H9 (cell line): ENCODE results near the gene TRERF1. TPM values are rescaled to one million over a fixed set of nuclear protein-coding genes. Genes with fewer than 3 reads are reported as not detected.

Experiments used
- DNase-seq: peaks from one replicate; pipeline ENCODE4 v3.0.0-alpha.2; 2017
- H2AFZ ChIP-seq: one replicate; pipeline ENCODE4 v1.6.1; 2013; ENCODE audit warnings: mild to moderate bottlenecking, low read length, control low read depth, moderate library complexity
- H2AK5ac ChIP-seq: 2 replicates; pipeline ENCODE4 v1.6.1; 2013; ENCODE audit warnings: low read length, control low read depth, mixed read lengths; ENCODE audit not compliant: insufficient read length
- H2BK120ac ChIP-seq: one replicate; pipeline ENCODE4 v1.6.1; 2013; ENCODE audit warnings: low read depth, mild to moderate bottlenecking, low read length, control low read depth, inconsistent platforms; ENCODE audit not compliant: poor library complexity, severe bottlenecking
- H2BK12ac ChIP-seq: 2 replicates; pipeline ENCODE4 v1.6.1; 2013; ENCODE audit warnings: low read length, control low read depth, mixed read lengths, low read depth; ENCODE audit not compliant: insufficient read length
- H2BK15ac ChIP-seq: 2 replicates; pipeline ENCODE4 v1.6.1; 2013; ENCODE audit warnings: low read depth, low read length, control low read depth
- H2BK20ac ChIP-seq: one replicate; pipeline ENCODE4 v1.6.1; 2013; ENCODE audit warnings: low read depth, mild to moderate bottlenecking, low read length, control low read depth, inconsistent platforms; ENCODE audit not compliant: poor library complexity, severe bottlenecking
- H2BK5ac ChIP-seq: 2 replicates; pipeline ENCODE4 v1.6.1; 2013; ENCODE audit warnings: low read length, control low read depth, mixed read lengths; ENCODE audit not compliant: insufficient read length
- H3K14ac ChIP-seq: 2 replicates; pipeline ENCODE4 v1.6.1; 2013; ENCODE audit warnings: low read length, control low read depth; ENCODE audit not compliant: insufficient read depth
- H3K18ac ChIP-seq: 2 replicates; pipeline ENCODE4 v1.6.1; 2013; ENCODE audit warnings: low read depth, mild to moderate bottlenecking, mixed read lengths, low read length, control low read depth; ENCODE audit not compliant: insufficient read length
- H3K23ac ChIP-seq: 2 replicates; pipeline ENCODE4 v1.6.1; 2013; ENCODE audit warnings: low read length, control low read depth, mixed read lengths, low read depth; ENCODE audit not compliant: insufficient read length
- H3K23me2 ChIP-seq: 2 replicates; pipeline ENCODE4 v1.6.1; 2013; ENCODE audit warnings: low read depth, mild to moderate bottlenecking, mixed read lengths, low read length, control low read depth; ENCODE audit not compliant: insufficient read length, poor library complexity, severe bottlenecking
- H3K27ac ChIP-seq: 2 replicates; pipeline ENCODE4 v1.5.1; 2013; ENCODE audit warnings: low read length, control low read depth, mixed read lengths, low read depth; ENCODE audit not compliant: insufficient read length
- H3K27me3 ChIP-seq: 2 replicates; pipeline ENCODE4 v1.6.1; 2013; ENCODE audit warnings: low read length, control low read depth, inconsistent platforms; ENCODE audit not compliant: insufficient read depth
- H3K4ac ChIP-seq: 2 replicates; pipeline ENCODE4 v1.6.1; 2013; ENCODE audit warnings: low read depth, mild to moderate bottlenecking, control low read depth, inconsistent platforms, low read length, moderate library complexity
- H3K4me1 ChIP-seq: 2 replicates; pipeline ENCODE4 v1.6.1; 2013; ENCODE audit warnings: low read length, control low read depth, inconsistent platforms; ENCODE audit not compliant: insufficient read depth
- H3K4me2 ChIP-seq: 2 replicates; pipeline ENCODE4 v1.6.1; 2013; ENCODE audit warnings: low read length, control low read depth, mixed read lengths; ENCODE audit not compliant: insufficient read length, insufficient read depth
- H3K56ac ChIP-seq: 2 replicates; pipeline ENCODE4 v1.6.1; 2013; ENCODE audit warnings: low read depth, mild to moderate bottlenecking, mixed read lengths, low read length, control low read depth; ENCODE audit not compliant: insufficient read length
- H3K79me1 ChIP-seq: 2 replicates; pipeline ENCODE4 v1.6.1; 2013; ENCODE audit warnings: low read depth, mild to moderate bottlenecking, moderate library complexity, low read length, control low read depth, inconsistent platforms; ENCODE audit not compliant: insufficient read depth, poor library complexity, severe bottlenecking
- H3K79me2 ChIP-seq: 2 replicates; pipeline ENCODE4 v1.6.1; 2013; ENCODE audit warnings: low read length, control low read depth, inconsistent platforms; ENCODE audit not compliant: insufficient read depth
- H3K9ac ChIP-seq: 2 replicates; pipeline ENCODE4 v1.6.1; 2013; ENCODE audit warnings: low read length, control low read depth, mixed read lengths; ENCODE audit not compliant: insufficient read length; ENCODE audit errors: extremely low read depth
- H3K9me3 ChIP-seq: one replicate; pipeline ENCODE4 v1.6.1; 2013; ENCODE audit warnings: low read depth, low read length, inconsistent platforms; ENCODE audit not compliant: control insufficient read depth
- H3T11ph ChIP-seq: one replicate; pipeline ENCODE4 v1.6.1; 2013; ENCODE audit warnings: mild to moderate bottlenecking, low read length, control low read depth, inconsistent platforms
- H4K20me1 ChIP-seq: one replicate; pipeline ENCODE4 v1.6.1; 2013; ENCODE audit not compliant: control insufficient read depth, insufficient read length, insufficient read depth
- H4K5ac ChIP-seq: 2 replicates; pipeline ENCODE4 v1.6.1; 2013; ENCODE audit warnings: low read depth, mild to moderate bottlenecking, mixed read lengths, low read length, control low read depth; ENCODE audit not compliant: insufficient read length
- H4K8ac ChIP-seq: replicated peaks from 2 replicates; pipeline ENCODE4 v1.6.1; 2013; ENCODE audit warnings: low read length, control low read depth, mixed read lengths, low read depth; ENCODE audit not compliant: insufficient read length
- H4K91ac ChIP-seq: 2 replicates; pipeline ENCODE4 v1.6.1; 2013; ENCODE audit warnings: low read depth, mild to moderate bottlenecking, moderate library complexity, mixed read lengths, low read length, control low read depth; ENCODE audit not compliant: insufficient read length
- H3K27ac Mint-ChIP-seq, 3 experiments: 2 replicates in 2 of 3; 3 replicates in 1 of 3; pipeline ENCODE4 v1.8.0; 2020 to 2021; ENCODE audit warnings: mixed read lengths in 3 of 3, mild to moderate bottlenecking in 1 of 3, moderate library complexity in 1 of 3
- H3K27me3 Mint-ChIP-seq: 2 replicates; pipeline ENCODE4 v1.8.0; 2021; ENCODE audit warnings: low read depth, mild to moderate bottlenecking, moderate library complexity, mixed read lengths
- H3K36me3 Mint-ChIP-seq, 3 experiments: 2 replicates in 2 of 3; 3 replicates in 1 of 3; pipeline ENCODE4 v1.8.0; 2020 to 2021; ENCODE audit warnings: low read depth in 3 of 3, mixed read lengths in 3 of 3; ENCODE audit not compliant: insufficient read depth in 1 of 3
- H3K4me1 Mint-ChIP-seq, 2 experiments: 2 replicates each; pipeline ENCODE4 v1.8.0; 2020; ENCODE audit warnings: mixed read lengths in 2 of 2
- H3K4me3 Mint-ChIP-seq, 2 experiments: 2 replicates in 1 of 2; 3 replicates in 1 of 2; pipeline ENCODE4 v1.8.0; 2020 to 2021; ENCODE audit warnings: mild to moderate bottlenecking in 2 of 2, mixed read lengths in 2 of 2, moderate library complexity in 1 of 2
- H3K9me3 Mint-ChIP-seq, 2 experiments: 2 replicates in 1 of 2; 3 replicates in 1 of 2; pipeline ENCODE4 v1.8.0; 2020; ENCODE audit warnings: mild to moderate bottlenecking in 2 of 2, mixed read lengths in 2 of 2, moderate library complexity in 1 of 2
- WGBS: extraction: QIAGEN DNeasy Blood & Tissue Kit; methylation state at CpG from one replicate; pipeline ENCODE4 v1.1.7; 2013; ENCODE audit warnings: missing lambda C conversion rate, low lambda C conversion rate, mixed read lengths; ENCODE audit not compliant: insufficient read length; ENCODE audit errors: extremely low coverage; 5-methylcytosine and 5-hydroxymethylcytosine counted together
- total RNA-seq: library from RNA; stranded (reverse); gene quantifications from 2 replicates; pipeline ENCODE4 v1.2.1, GENCODE V29; 2021
- TF ChIP-seq, protein P1 (sequence below): fragments of 200-600 bp; sonication (generic); conservative IDR thresholded peaks from 3 replicates; pipeline ENCODE4 v1.8.0; 2021; ENCODE audit warnings: antibody characterized with exemption, mild to moderate bottlenecking

TRERF1 gene
- total RNA-seq, 1 experiment from 2014 or later = 19.7 TPM

DNA sequence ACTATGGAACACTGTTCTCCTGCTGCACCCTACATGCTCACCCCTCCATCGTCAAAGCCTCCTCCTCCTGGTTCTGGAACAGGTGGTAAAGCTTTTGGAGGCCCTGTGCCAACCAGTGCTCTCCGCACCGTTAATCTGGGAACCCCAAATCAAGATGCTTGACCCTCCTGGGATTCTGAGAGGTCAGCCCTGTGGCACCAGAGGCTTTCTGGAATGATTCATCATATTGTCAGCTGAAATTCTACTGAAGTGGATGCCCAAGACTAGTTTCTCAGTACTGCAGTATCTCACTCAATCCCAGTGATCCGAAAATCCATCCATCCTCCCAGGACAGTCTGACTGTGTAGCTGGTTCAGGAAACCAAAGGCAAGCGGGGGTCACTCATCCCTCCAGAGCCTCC is 92.7 kb downstream of the TRERF1 start:
- peaks cover 4% of the 10 kb centered on the region for H3K79me1 ChIP-seq
- no peak overlapping the region for H2BK15ac ChIP-seq
- no peaks in the 10 kb centered on the region for H3K9me3 ChIP-seq
- H3K79me2 ChIP-seq = no peaks in the 10 kb centered on the region
- no peak overlapping the region for H3T11ph ChIP-seq
- no peak overlapping the region for H2AFZ ChIP-seq
- H3K56ac ChIP-seq = no peak overlapping the region
- Mint-ChIP-seq H3K27me3 (no peaks in the 10 kb centered on the region), H3K36me3 (peaks cover 12 to 29% (median 27%) of the 10 kb centered on the region in 3 experiments), H3K9me3 (no peaks in the 10 kb centered on the region), H3K4me1 (0 out of 4 replicates have a peak, but pooled peaks cover 0 to 5% of the 10 kb centered on the region in 2 experiments), H3K4me3 (no peak overlapping the region), H3K27ac (no peak overlapping the region)
- no peak overlapping the region for H3K23ac ChIP-seq
- TF ChIP-seq, protein P1, sequence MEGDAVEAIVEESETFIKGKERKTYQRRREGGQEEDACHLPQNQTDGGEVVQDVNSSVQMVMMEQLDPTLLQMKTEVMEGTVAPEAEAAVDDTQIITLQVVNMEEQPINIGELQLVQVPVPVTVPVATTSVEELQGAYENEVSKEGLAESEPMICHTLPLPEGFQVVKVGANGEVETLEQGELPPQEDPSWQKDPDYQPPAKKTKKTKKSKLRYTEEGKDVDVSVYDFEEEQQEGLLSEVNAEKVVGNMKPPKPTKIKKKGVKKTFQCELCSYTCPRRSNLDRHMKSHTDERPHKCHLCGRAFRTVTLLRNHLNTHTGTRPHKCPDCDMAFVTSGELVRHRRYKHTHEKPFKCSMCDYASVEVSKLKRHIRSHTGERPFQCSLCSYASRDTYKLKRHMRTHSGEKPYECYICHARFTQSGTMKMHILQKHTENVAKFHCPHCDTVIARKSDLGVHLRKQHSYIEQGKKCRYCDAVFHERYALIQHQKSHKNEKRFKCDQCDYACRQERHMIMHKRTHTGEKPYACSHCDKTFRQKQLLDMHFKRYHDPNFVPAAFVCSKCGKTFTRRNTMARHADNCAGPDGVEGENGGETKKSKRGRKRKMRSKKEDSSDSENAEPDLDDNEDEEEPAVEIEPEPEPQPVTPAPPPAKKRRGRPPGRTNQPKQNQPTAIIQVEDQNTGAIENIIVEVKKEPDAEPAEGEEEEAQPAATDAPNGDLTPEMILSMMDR = no peak
- H3K4ac ChIP-seq = no peak overlapping the region
- no peaks in the 10 kb centered on the region for H3K23me2 ChIP-seq
- H4K8ac ChIP-seq = no peak overlapping the region
- no peak overlapping the region for H3K9ac ChIP-seq
- DNase-seq = no peak
- no peak overlapping the region for H4K91ac ChIP-seq
- H3K14ac ChIP-seq = no peak overlapping the region
- H2BK12ac ChIP-seq = no peak overlapping the region
- no peaks in the 10 kb centered on the region for H3K4me1 ChIP-seq
- no peak overlapping the region for H2BK120ac ChIP-seq
- H2BK20ac ChIP-seq = no peak overlapping the region
- H3K18ac ChIP-seq = no peak overlapping the region
- H3K27ac ChIP-seq = no peak overlapping the region
- no peak overlapping the region for H3K4me2 ChIP-seq
- no peak overlapping the region for H4K5ac ChIP-seq
- no peak overlapping the region for H2BK5ac ChIP-seq
- WGBS = no CpG with 5 or more reads among the region's 5 CpGs
- no peaks in the 10 kb centered on the region for H3K27me3 ChIP-seq
- H2AK5ac ChIP-seq = no peak overlapping the region
- H4K20me1 ChIP-seq = no peaks in the 10 kb centered on the region
